Ishikawa (cell line): ENCODE measurements around the gene PGF.

Experiments
- CEBPB ChIP-seq: IDR thresholded peaks from 2 replicates; pipeline ENCODE4 v1.6.1; 2012
- CREB1 ChIP-seq: IDR thresholded peaks from 2 replicates; pipeline ENCODE4 v1.6.1; 2012; ENCODE audit warnings: low read depth
- EGR1 ChIP-seq: IDR thresholded peaks from 2 replicates; pipeline ENCODE4 v1.6.1; 2012
- EP300 ChIP-seq: IDR thresholded peaks from 2 replicates; pipeline ENCODE4 v1.6.1; 2012; ENCODE audit warnings: borderline replicate concordance
- FOXM1 ChIP-seq: IDR thresholded peaks from 2 replicates; pipeline ENCODE4 v1.6.1; 2012; ENCODE audit warnings: low read depth, borderline replicate concordance
- MAX ChIP-seq: IDR thresholded peaks from 2 replicates; pipeline ENCODE4 v1.6.1; 2012
- NFIC ChIP-seq: IDR thresholded peaks from 2 replicates; pipeline ENCODE4 v1.6.1; 2012
- RAD21 ChIP-seq: IDR thresholded peaks from 2 replicates; pipeline ENCODE4 v1.6.1; 2012; ENCODE audit warnings: low read depth
- REST ChIP-seq: IDR thresholded peaks from 2 replicates; pipeline ENCODE4 v1.6.1; 2012; ENCODE audit warnings: low read depth, mild to moderate bottlenecking
- TAF1 ChIP-seq: IDR thresholded peaks from 2 replicates; pipeline ENCODE4 v1.6.1; 2012; ENCODE audit warnings: low read depth, mild to moderate bottlenecking
- TCF12 ChIP-seq: IDR thresholded peaks from 2 replicates; pipeline ENCODE4 v1.6.1; 2012; ENCODE audit warnings: low read depth
- TEAD4 ChIP-seq: IDR thresholded peaks from 2 replicates; pipeline ENCODE4 v1.6.1; 2012
- USF1 ChIP-seq: IDR thresholded peaks from 2 replicates; pipeline ENCODE4 v1.6.1; 2012
- YY1 ChIP-seq: IDR thresholded peaks from 2 replicates; pipeline ENCODE4 v1.6.1; 2012; ENCODE audit warnings: low read depth
- ZBTB7A ChIP-seq: IDR thresholded peaks from 2 replicates; pipeline ENCODE4 v1.6.1; 2012; ENCODE audit warnings: low read depth

PGF gene

GRCh38 chr14:74892745-74893144, 62.7 kb downstream of the PGF start:
- TF ChIP-seq FOXM1 = no peak

- TF ChIP-seq CREB1 (no peak), REST (no peak), ZBTB7A (no peak), TAF1 (no peak), YY1 (no peak), NFIC (no peak), TCF12 (no peak), RAD21 (no peak), CEBPB (no peak), USF1 (no peak), FOXM1 (no peak), EGR1 (no peak), TEAD4 (no peak), EP300 (no peak), MAX (no peak)
Measured at GRCh38 chr14:74891870-74892269, 63.5 kb downstream of the PGF start.
